B cell (primary cell): ENCODE results near the gene HOXD4. TPM values are rescaled to one million over a fixed set of nuclear protein-coding genes. Genes with fewer than 3 reads are reported as not detected.

Experiments used
- ATAC-seq: fragments of 200-7000 bp; cut with Tn5 transposase; one replicate; pipeline ENCODE4 v1.10.0; 2021; ENCODE audit warnings: low read depth, mild to moderate bottlenecking, moderate number of reproducible peaks, moderate library complexity
- CTCF ChIA-PET: fragments of 350-600 bp; sonication (Branson Sonifier 250); formaldehyde crosslinking; loops from one replicate; lab custom pipeline; 2021; ENCODE audit warnings: antibody characterized with exemption, inconsistent platforms; lab: Charles Lee
- POLR2A ChIA-PET: fragments of 350-600 bp; sonication (Branson Sonifier 250); formaldehyde crosslinking; loops from one replicate; lab custom pipeline; 2021; ENCODE audit warnings: antibody characterized with exemption; lab: Charles Lee
- DNase-seq: peaks from one replicate; pipeline ENCODE4 v3.0.0; 2013
- H2AFZ ChIP-seq: 2 replicates; pipeline ENCODE4 v1.6.1; 2012; ENCODE audit warnings: mild to moderate bottlenecking, low read depth, low read length; ENCODE audit not compliant: insufficient read depth, poor library complexity, severe bottlenecking
- H3K27ac ChIP-seq, 2 donors: 1 replicate in 1 of 2; 2 replicates in 1 of 2; pipeline ENCODE4 v1.5.1; 2012 to 2013; ENCODE audit warnings: low read length in 2 of 2, mild to moderate bottlenecking in 2 of 2, moderate library complexity in 1 of 2
- H3K27me3 ChIP-seq, 4 experiments: fragments of 200-600 bp in 1 of 4; sonication (generic) in 1 of 4; replicated peaks in 1 of 4; 1 replicate in 2 of 4; 2 replicates in 2 of 4; pipeline versions ENCODE4 v1.6.1 to v1.7.0; 2013 to 2016; ENCODE audit warnings: low read length in 3 of 4, mild to moderate bottlenecking in 2 of 4, mixed read lengths in 1 of 4, moderate library complexity in 1 of 4; ENCODE audit not compliant: insufficient read depth in 4 of 4, control insufficient read depth in 3 of 4; ENCODE audit errors: control extremely low read depth in 1 of 4
- H3K36me3 ChIP-seq, 2 experiments: replicated peaks in 1 of 2; 1 replicate in 1 of 2; 2 replicates in 1 of 2; pipeline versions ENCODE4 v1.6.1 to v1.7.1; 2013; ENCODE audit warnings: low read length in 1 of 2; ENCODE audit not compliant: insufficient read depth in 2 of 2, control insufficient read depth in 1 of 2; ENCODE audit errors: control extremely low read depth in 1 of 2, extremely low read depth in 1 of 2
- H3K4me1 ChIP-seq, 2 donors: fragments of 200-600 bp in 1 of 2; sonication (generic) in 1 of 2; 1 replicate in 1 of 2; 2 replicates in 1 of 2; pipeline versions ENCODE4 v1.5.1 to v1.6.1; 2013 to 2017; ENCODE audit warnings: low read length in 2 of 2; ENCODE audit not compliant: control insufficient read depth in 2 of 2, insufficient read depth in 2 of 2
- H3K4me2 ChIP-seq: replicated peaks from 2 replicates; pipeline ENCODE3; 2012; ENCODE audit warnings: mild to moderate bottlenecking, low read depth, low read length; ENCODE audit not compliant: poor library complexity, severe bottlenecking
- H3K4me3 ChIP-seq, 5 experiments: fragments of 200-600 bp in 1 of 5; sonication (generic) in 1 of 5; 1 replicate in 3 of 5; 2 replicates in 2 of 5; pipeline versions ENCODE4 v1.5.1 to v1.7.0; 2011 to 2016; ENCODE audit warnings: low read length in 4 of 5, mild to moderate bottlenecking in 4 of 5, low read depth in 2 of 5, control low read depth in 1 of 5, moderate library complexity in 1 of 5; ENCODE audit not compliant: insufficient read depth in 1 of 5; ENCODE audit errors: control extremely low read depth in 1 of 5, extremely low read depth in 1 of 5
- H3K79me2 ChIP-seq: fragments of 200-600 bp; sonication (generic); one replicate; pipeline ENCODE4 v1.6.0; 2016; ENCODE audit warnings: low read length; ENCODE audit not compliant: control insufficient read depth, insufficient read depth
- H3K9ac ChIP-seq: fragments of 200-600 bp; sonication (generic); 2 replicates; pipeline ENCODE4 v1.6.1; 2017; ENCODE audit warnings: mild to moderate bottlenecking, low read length, moderate library complexity
- H3K9me3 ChIP-seq, 3 donors: one replicate each; pipeline versions ENCODE4 v1.6.1 to v1.7.1; 2013; ENCODE audit warnings: low read length in 2 of 3; ENCODE audit not compliant: control insufficient read depth in 2 of 3, insufficient read depth in 1 of 3; ENCODE audit errors: control extremely low read depth in 1 of 3
- H4K20me1 ChIP-seq: 2 replicates; pipeline ENCODE4 v1.6.0; 2012; ENCODE audit warnings: mild to moderate bottlenecking, low read length; ENCODE audit not compliant: insufficient read depth, control insufficient read depth, poor library complexity, severe bottlenecking
- H3K27ac Mint-ChIP-seq: one replicate; pipeline ENCODE4 v1.8.0; 2021; ENCODE audit warnings: mixed read lengths
- H3K27me3 Mint-ChIP-seq: one replicate; pipeline ENCODE4 v1.8.0; 2021; ENCODE audit warnings: mixed read lengths
- H3K4me1 Mint-ChIP-seq: one replicate; pipeline ENCODE4 v1.8.0; 2021; ENCODE audit warnings: mixed read lengths
- H3K4me3 Mint-ChIP-seq: one replicate; pipeline ENCODE4 v1.8.0; 2021; ENCODE audit warnings: mixed read lengths
- H3K9me3 Mint-ChIP-seq: one replicate; pipeline ENCODE4 v1.8.0; 2022; ENCODE audit warnings: mixed read lengths; ENCODE audit not compliant: insufficient read depth
- CTCF ChIP-seq: fragments of 200-600 bp; IDR thresholded peaks from one replicate; pipeline ENCODE4 v1.8.0; 2022; ENCODE audit warnings: antibody characterized with exemption, mild to moderate bottlenecking
- EZH2 ChIP-seq: IDR thresholded peaks from 2 replicates; pipeline ENCODE4 v1.6.1; 2012; ENCODE audit warnings: borderline replicate concordance, low read depth, mild to moderate bottlenecking, moderate library complexity, low read length; ENCODE audit not compliant: insufficient read depth, poor library complexity, severe bottlenecking
- WGBS: methylation state at CpG from one replicate; pipeline ENCODE4 v1.1.5; 2013; ENCODE audit warnings: missing lambda C conversion rate; ENCODE audit not compliant: insufficient coverage; 5-methylcytosine and 5-hydroxymethylcytosine counted together
- intact Hi-C: fragments of 100-400 bp; cut with micrococcal nuclease; formaldehyde crosslinking; loops from one replicate; pipeline ENCODE4 v1.10.0; 2022
- polyA plus RNA-seq: library from polyadenylated mRNA; depleted of rRNA; stranded (reverse); fragments of >200 nt; gene quantifications from 2 replicates; pipeline ENCODE4 v1.2.3, GENCODE V29; 2012
- total RNA-seq, 2 donors: library from RNA; stranded (reverse); fragments of 120-200 nt in 1 of 2; gene quantifications; 1 replicate in 1 of 2; 2 replicates in 1 of 2; pipeline versions ENCODE4 v1.2.3 to v1.2.4, GENCODE V29; 2013 to 2022

The HOXD4 gene
- total and polyA plus RNA-seq, 2 donors (not counting 1 experiment from before 2014, with no cell fraction given), result not detected

GRCh38 chr2:176152350-176153181 lies 1.2 kb downstream of the HOXD4 start:
- WGBS, result 18% methylated on average over 43 of the region's 48 CpGs
- no peak overlapping the region for H3K4me3 ChIP-seq

More at GRCh38 chr2:176152350-176153181, 1.2 kb downstream of the HOXD4 start:
- Mint-ChIP-seq H3K27ac (no peak overlapping the region), H3K27me3 (peaks cover 82% of the 10 kb centered on the region), H3K9me3 (peaks cover 2% of the 10 kb centered on the region), H3K4me1 (peaks cover 3% of the 10 kb centered on the region), H3K4me3 (no peak overlapping the region)
- no peak for ATAC-seq
- Histone ChIP-seq H3K79me2 (no peaks in the 10 kb centered on the region), H3K36me3 (no peaks in the 10 kb centered on the region), H3K4me1 (peaks cover 3 to 12% of the 10 kb centered on the region in 2 donors), H4K20me1 (no peaks in the 10 kb centered on the region), H3K4me2 (no peak overlapping the region), H3K27ac (no peak overlapping the region), H3K9ac (no peak overlapping the region), H3K27me3 (peaks cover 0 to 86% (median 53%) of the 10 kb centered on the region in 4 experiments), H3K9me3 (peaks cover 0 to 26% (median 0%) of the 10 kb centered on the region in 3 donors), H2AFZ (no peak overlapping the region)
- ChIA-PET POLR2A (no interaction called here), CTCF (no interaction called here)
- intact Hi-C loops, result no loop called here
- TF ChIP-seq CTCF (no peak), EZH2 (no peak)
- DNase-seq, result peak; percentile 6
